ENCODE results near the gene CACNB2. TPM values are rescaled to one million over a fixed set of nuclear protein-coding genes. Genes with fewer than 3 reads are reported as not detected.
"Not testable (repeated sequence)": the region's sequence is repeated elsewhere in the genome, so short reads cannot be mapped to it uniquely, and the experiment has no call there.

The CACNB2 gene
- total RNA-seq, 1 donor from 2014 or later = 2.2 TPM

- no peak for DNase-seq (ENCODE audit: low read depth, low spot score)
- peaks cover 14% of the 10 kb centered on the region for H3K4me1 Mint-ChIP-seq
- no peaks in the 10 kb centered on the region for H3K36me3 Mint-ChIP-seq (ENCODE audit: low read depth)
- no peak overlapping the region for H3K27ac Mint-ChIP-seq (ENCODE audit: unreplicated experiment)
- no peaks in the 10 kb centered on the region for H3K9me3 Mint-ChIP-seq
- TF ChIP-seq, protein P1, sequence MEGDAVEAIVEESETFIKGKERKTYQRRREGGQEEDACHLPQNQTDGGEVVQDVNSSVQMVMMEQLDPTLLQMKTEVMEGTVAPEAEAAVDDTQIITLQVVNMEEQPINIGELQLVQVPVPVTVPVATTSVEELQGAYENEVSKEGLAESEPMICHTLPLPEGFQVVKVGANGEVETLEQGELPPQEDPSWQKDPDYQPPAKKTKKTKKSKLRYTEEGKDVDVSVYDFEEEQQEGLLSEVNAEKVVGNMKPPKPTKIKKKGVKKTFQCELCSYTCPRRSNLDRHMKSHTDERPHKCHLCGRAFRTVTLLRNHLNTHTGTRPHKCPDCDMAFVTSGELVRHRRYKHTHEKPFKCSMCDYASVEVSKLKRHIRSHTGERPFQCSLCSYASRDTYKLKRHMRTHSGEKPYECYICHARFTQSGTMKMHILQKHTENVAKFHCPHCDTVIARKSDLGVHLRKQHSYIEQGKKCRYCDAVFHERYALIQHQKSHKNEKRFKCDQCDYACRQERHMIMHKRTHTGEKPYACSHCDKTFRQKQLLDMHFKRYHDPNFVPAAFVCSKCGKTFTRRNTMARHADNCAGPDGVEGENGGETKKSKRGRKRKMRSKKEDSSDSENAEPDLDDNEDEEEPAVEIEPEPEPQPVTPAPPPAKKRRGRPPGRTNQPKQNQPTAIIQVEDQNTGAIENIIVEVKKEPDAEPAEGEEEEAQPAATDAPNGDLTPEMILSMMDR (conservative IDR thresholded peaks at IDR 0.05) = no peak
- H3K27me3 Mint-ChIP-seq (ENCODE audit: low read depth) = peaks cover 3% of the 10 kb centered on the region
- H3K4me3 Mint-ChIP-seq = no peak overlapping the region
Observed at GRCh38 chr10:18202680-18203460, 62.6 kb downstream of the CACNB2 start.

GRCh38 chr10:18203471-18203870 is 63.2 kb downstream of the CACNB2 start:
- peaks cover 14% of the 10 kb centered on the region for H3K4me1 Mint-ChIP-seq
- no peaks in the 10 kb centered on the region for H3K36me3 Mint-ChIP-seq (ENCODE audit: low read depth)
- no peak overlapping the region for H3K4me3 Mint-ChIP-seq
- no peak overlapping the region for H3K27ac Mint-ChIP-seq (ENCODE audit: unreplicated experiment)
- H3K9me3 Mint-ChIP-seq = no peaks in the 10 kb centered on the region
- H3K27me3 Mint-ChIP-seq (ENCODE audit: low read depth) = peaks cover 3% of the 10 kb centered on the region
- TF ChIP-seq, protein P1 (conservative IDR thresholded peaks at IDR 0.05) = no peak
- DNase-seq (ENCODE audit: low read depth, low spot score) = no peak

DNA sequence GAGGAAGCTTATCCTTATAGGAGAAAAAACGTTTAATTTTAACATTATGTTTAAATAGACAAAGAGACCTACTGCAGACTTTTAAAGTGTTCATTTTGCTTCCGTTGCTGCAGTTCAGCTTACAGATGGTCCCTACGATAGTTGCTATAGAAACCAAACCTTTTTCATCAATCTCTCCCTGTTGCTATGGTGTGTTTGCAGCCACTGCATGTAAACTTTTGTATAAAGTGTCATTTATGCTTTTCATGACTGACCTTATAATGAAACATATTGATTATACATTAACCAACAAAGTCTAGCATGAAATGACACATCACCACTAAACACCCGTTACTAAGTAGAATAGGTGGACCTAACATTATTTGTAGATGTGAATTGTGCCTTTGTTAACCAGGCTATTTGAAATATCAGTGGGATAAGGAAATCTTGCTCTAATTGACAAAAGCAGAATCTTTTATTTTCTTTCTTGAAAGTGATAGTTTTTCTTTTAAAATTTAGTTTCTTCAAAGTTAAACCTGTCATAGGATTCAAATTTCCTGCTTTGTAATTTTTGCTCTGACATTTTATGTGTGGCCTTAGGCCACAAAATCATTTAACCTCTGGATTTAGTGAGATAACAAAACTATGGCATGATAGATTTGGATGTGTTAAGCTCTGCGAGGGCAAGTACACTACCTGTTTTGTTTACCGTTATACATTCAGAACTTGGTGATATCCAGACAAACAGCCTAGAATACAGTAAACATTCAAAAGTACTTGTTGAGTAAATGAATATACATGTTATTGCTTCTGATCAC is 64.0 kb downstream of the CACNB2 start:
- no peak for DNase-seq (ENCODE audit: low read depth, low spot score)
- TF ChIP-seq, protein P1 (conservative IDR thresholded peaks at IDR 0.05) = no peak
- H3K36me3 Mint-ChIP-seq (ENCODE audit: low read depth) = no peaks in the 10 kb centered on the region
- H3K27ac Mint-ChIP-seq (ENCODE audit: unreplicated experiment) = no peak overlapping the region
- no peak overlapping the region for H3K4me3 Mint-ChIP-seq
- peaks cover 14% of the 10 kb centered on the region for H3K4me1 Mint-ChIP-seq
- H3K9me3 Mint-ChIP-seq = no peaks in the 10 kb centered on the region
- peaks cover 3% of the 10 kb centered on the region for H3K27me3 Mint-ChIP-seq (ENCODE audit: low read depth)

- TF ChIP-seq, protein P1 (conservative IDR thresholded peaks at IDR 0.05) = no peak
- Mint-ChIP-seq H3K36me3 (ENCODE audit: low read depth) (no peaks in the 10 kb centered on the region), H3K4me3 (no peak overlapping the region), H3K27ac (ENCODE audit: unreplicated experiment) (no peak overlapping the region), H3K4me1 (peaks cover 14% of the 10 kb centered on the region), H3K27me3 (ENCODE audit: low read depth) (peaks cover 3% of the 10 kb centered on the region), H3K9me3 (no peaks in the 10 kb centered on the region)
- DNase-seq (ENCODE audit: low read depth, low spot score) = no peak
Observed at GRCh38 chr10:18205098-18205834, 65.0 kb downstream of the CACNB2 start.

DNA sequence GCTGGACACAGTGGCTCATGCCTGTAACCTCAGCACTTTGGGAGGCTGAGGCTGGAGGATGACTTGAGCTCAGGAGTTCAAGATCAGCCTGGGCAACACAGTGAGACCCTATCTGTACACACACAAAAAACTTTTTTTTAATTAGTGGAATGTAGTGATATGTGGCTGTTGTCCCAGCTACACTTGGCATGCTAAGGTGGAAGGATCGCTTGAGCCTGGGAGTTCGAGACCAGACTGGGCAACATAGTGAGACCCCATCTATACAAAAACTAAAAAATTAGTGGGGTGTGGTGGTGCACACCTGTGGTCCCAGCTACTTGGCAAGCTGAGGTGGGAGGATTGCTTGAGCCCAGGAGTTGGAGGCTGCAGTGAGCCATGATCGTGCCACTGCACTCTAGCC is 68.0 kb downstream of the CACNB2 start:
- not testable (repeated sequence) for H3K36me3 Mint-ChIP-seq (ENCODE audit: low read depth); H3K27ac Mint-ChIP-seq (ENCODE audit: unreplicated experiment); H3K27me3 Mint-ChIP-seq (ENCODE audit: low read depth); H3K9me3 Mint-ChIP-seq; H3K4me3 Mint-ChIP-seq; DNase-seq (ENCODE audit: low read depth, low spot score)
- H3K4me1 Mint-ChIP-seq = peaks cover 11% of the 10 kb centered on the region
